Right lobe of liver (tissue), 6 donors: ENCODE results near the gene CEP128. TPM values are rescaled to one million over a fixed set of nuclear protein-coding genes. Genes with fewer than 3 reads are reported as not detected.

Source experiments
- ATAC-seq, 4 donors: fragments of 200-7000 bp; cut with Tn5 transposase; one replicate each; pipeline ENCODE4 v1.9.1; 2020; ENCODE audit warnings: mild to moderate bottlenecking in 4 of 4, moderate library complexity in 4 of 4
- DNase-seq, 3 donors: peaks; one replicate each; pipeline ENCODE4 v3.0.0-alpha.2; 2020
- H3K27ac ChIP-seq, 3 donors: fragments of 200-600 bp; one replicate each; pipeline ENCODE4 v1.8.0; 2022
- H3K27me3 ChIP-seq, 2 donors: fragments of 200-600 bp; one replicate each; pipeline ENCODE4 v1.8.0; 2022
- H3K36me3 ChIP-seq, 4 donors: fragments of 200-600 bp; sonication (generic) in 1 of 4; one replicate each; pipeline versions ENCODE4 v1.5.1 to v1.8.0; 2017 to 2022; ENCODE audit warnings: control low read depth in 1 of 4
- H3K4me1 ChIP-seq, 4 donors: fragments of 200-600 bp; sonication (generic) in 1 of 4; one replicate each; pipeline versions ENCODE4 v1.5.1 to v1.8.0; 2017 to 2022; ENCODE audit warnings: control low read depth in 1 of 4
- H3K4me3 ChIP-seq, 3 donors: fragments of 200-600 bp; one replicate each; pipeline ENCODE4 v1.8.0; 2022
- H3K9me3 ChIP-seq, 4 donors: fragments of 200-600 bp; sonication (generic) in 1 of 4; one replicate each; pipeline versions ENCODE4 v1.5.1 to v1.8.0; 2017 to 2022; ENCODE audit warnings: control low read depth in 1 of 4
- CTCF ChIP-seq, 4 donors: fragments of 200-600 bp in 3 of 4; fragments of 450-650 bp in 1 of 4; IDR thresholded peaks; one replicate each; pipeline versions ENCODE4 v1.5.1 to v1.8.0; 2016 to 2022; ENCODE audit warnings: antibody characterized with exemption in 4 of 4, mild to moderate bottlenecking in 2 of 4
- POLR2A ChIP-seq: fragments of 450-650 bp; IDR thresholded peaks from one replicate; pipeline ENCODE4 v1.6.1; 2017; ENCODE audit warnings: antibody characterized with exemption, mild to moderate bottlenecking
- WGBS: methylation state at CpG from one replicate; pipeline ENCODE4 v1.1.6; 2018; ENCODE audit warnings: low coverage, low lambda C conversion rate; ENCODE audit not compliant: insufficient coverage; ENCODE audit errors: missing lambda C conversion rate; 5-methylcytosine and 5-hydroxymethylcytosine counted together
- intact Hi-C, 2 donors: fragments of 100-400 bp; cut with DNase I; formaldehyde crosslinking; loops; one replicate each; pipeline versions ENCODE4 v1.11.2 to v1.14.1; 2022
- total RNA-seq, 6 experiments: library from RNA; depleted of rRNA in 2 of 6; stranded (reverse); fragments of >200 nt in 2 of 6; fragmentation: NEBNext Ultra II Directional in 3 of 6; extraction: Animal tissue kit (Norgen Biotek cat#: 25700) in 3 of 6; gene quantifications; one replicate each; pipeline versions ENCODE4 v1.1.0 to v1.2.4, GENCODE V29; 2016 to 2023
- donor health status: DM: no; HTN: yes; CAD: no.
- donor health status: DM: no; HTN: no; CAD: no.
- donor health status: DM: no; HTN: no; CAD: no.
- donor health status: DM: no; HTN: yes; CAD: no.
- donor health status: DM: no; HTN: yes; CAD: no.

Gene CEP128
- total RNA-seq, 6 experiments from 2014 or later, result 0.81 to 9.5 (median 1.7) TPM

DNA sequence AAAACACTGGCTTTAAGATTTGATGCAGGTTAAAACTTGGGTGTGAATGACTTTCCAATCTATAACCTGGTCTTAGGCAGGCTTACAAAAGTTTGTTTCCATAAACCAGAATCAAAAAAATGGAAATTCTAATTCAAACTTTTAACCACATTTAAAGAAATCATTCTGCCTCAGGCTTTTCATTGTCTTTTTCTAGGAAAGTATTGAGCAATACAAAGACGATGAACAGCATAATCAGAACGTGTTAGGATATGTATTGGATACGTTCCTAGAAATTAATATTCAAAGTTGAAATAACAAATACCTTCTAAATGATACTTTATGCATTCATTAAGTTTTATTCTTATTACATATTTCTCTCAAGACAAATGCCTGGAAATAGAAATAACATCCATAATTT, 172.9 kb downstream of the CEP128 start:
- DNase-seq (no peak), ATAC-seq (no peak)
- no peaks in the 10 kb centered on the region for H3K36me3 ChIP-seq
- no peaks in the 10 kb centered on the region for H3K4me1 ChIP-seq
- H3K9me3 ChIP-seq, result no peaks in the 10 kb centered on the region
- H3K27me3 ChIP-seq, result no peaks in the 10 kb centered on the region
- no peak overlapping the region for H3K27ac ChIP-seq
- no peak overlapping the region for H3K4me3 ChIP-seq
- WGBS, result 89% methylated on average over 3 of the region's 3 CpGs
- TF ChIP-seq CTCF (IDR thresholded peaks at IDR 0.05), result no peak
- no peak for TF ChIP-seq POLR2A
- intact Hi-C loops, result no loop called here

DNA sequence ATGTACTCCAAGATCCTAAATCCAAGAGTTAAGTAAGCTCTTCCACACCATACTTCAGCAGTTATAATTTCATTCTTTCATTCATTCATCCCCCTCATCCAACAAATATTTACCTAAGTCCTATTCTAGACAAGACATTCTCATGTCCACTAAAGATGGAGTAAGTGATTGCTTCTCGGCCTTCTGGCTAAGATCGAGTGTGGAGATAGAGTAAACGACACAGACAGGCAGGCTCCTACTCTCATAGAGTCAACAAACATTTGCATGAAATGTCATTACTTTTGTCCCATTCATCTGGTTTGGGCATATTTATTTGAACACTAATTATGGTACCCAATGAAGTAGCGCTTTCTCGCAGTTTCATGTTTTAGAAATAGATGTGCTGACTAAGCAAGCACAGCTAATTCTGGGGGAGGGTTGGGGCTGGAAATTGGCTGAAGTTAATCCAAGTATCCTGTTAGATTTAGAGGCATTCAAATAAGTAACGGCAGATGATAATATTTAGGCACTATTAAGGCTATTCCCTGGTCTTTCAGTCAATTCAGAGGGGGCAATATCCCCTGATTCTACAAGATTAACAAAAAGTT, 176.5 kb downstream of the CEP128 start:
- no peaks in the 10 kb centered on the region for H3K9me3 ChIP-seq
- H3K36me3 ChIP-seq, result no peaks in the 10 kb centered on the region
- H3K4me3 ChIP-seq, result no peak overlapping the region
- H3K27me3 ChIP-seq, result no peaks in the 10 kb centered on the region
- DNase-seq, result no peak
- H3K27ac ChIP-seq, result no peak overlapping the region
- intact Hi-C loops, result no loop called here
- 89% methylated on average over 6 of the region's 6 CpGs for WGBS
- TF ChIP-seq POLR2A, result no peak
- no peak for TF ChIP-seq CTCF (IDR thresholded peaks at IDR 0.05)
- ATAC-seq, result no peak
- no peaks in the 10 kb centered on the region for H3K4me1 ChIP-seq

- Histone ChIP-seq H3K36me3 (no peaks in the 10 kb centered on the region), H3K27me3 (no peaks in the 10 kb centered on the region), H3K4me1 (no peaks in the 10 kb centered on the region), H3K4me3 (no peak overlapping the region), H3K27ac (no peak overlapping the region), H3K9me3 (no peaks in the 10 kb centered on the region)
- no peak for TF ChIP-seq CTCF (IDR thresholded peaks at IDR 0.05)
- no CpG with 5 or more reads among the region's 1 CpG for WGBS
- DNase-seq (no peak), ATAC-seq (no peak)
- intact Hi-C loops, result no loop called here
These were observed 177.0 kb downstream of the CEP128 start for GRCh38 chr14:80764496-80764895.

DNA sequence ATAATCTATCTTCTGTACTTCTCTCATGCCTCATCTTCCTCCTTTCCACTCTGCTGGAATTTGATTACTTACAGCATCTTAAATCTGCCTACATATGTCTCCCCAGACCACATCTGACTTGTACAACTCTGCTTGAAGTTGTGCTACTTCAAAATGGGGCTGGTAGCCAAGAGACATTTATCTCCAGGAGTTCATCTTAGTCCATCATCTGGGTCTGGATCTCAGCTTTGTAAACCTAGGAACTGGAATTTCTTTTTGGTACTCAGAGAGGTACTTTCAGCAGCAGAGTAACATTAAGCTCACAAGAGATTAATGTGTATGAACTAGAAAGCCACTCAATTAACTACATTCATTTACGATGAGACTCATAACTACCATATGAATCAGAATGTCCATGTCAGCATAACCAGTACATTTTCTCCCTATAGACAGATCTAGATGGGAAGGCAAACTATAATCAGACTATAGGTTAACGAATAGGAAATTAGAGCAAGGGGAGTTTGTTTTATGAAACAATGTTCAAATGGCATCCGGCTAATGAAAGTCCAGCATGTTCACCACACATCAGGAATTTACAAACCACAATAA, 178.8 kb downstream of the CEP128 start:
- intact Hi-C loops, result no loop called here
- no peak overlapping the region for H3K4me3 ChIP-seq
- WGBS, result 93% methylated on average over 3 of the region's 3 CpGs

More for the DNA sequence above, 178.8 kb downstream of the CEP128 start:
- H3K27me3 ChIP-seq, result no peaks in the 10 kb centered on the region
- TF ChIP-seq POLR2A, result no peak
- TF ChIP-seq CTCF (IDR thresholded peaks at IDR 0.05), result no peak
- ATAC-seq, result no peak
- no peaks in the 10 kb centered on the region for H3K9me3 ChIP-seq
- H3K27ac ChIP-seq, result no peak overlapping the region
- H3K36me3 ChIP-seq, result no peaks in the 10 kb centered on the region
- H3K4me1 ChIP-seq, result no peaks in the 10 kb centered on the region
- no peak for DNase-seq
